Tibial nerve (tissue), 4 donors: ENCODE data around the gene RNF166.

Experiments
- CTCF ChIP-seq, 5 experiments: fragments of 200-600 bp in 3 of 5; fragments of 450-650 bp in 2 of 5; sonication (generic) in 3 of 5; IDR thresholded peaks; one replicate each; pipeline ENCODE4 v1.5.1; 2016 to 2019; ENCODE audit warnings: antibody characterized with exemption in 5 of 5, mild to moderate bottlenecking in 3 of 5, moderate library complexity in 2 of 5
- EP300 ChIP-seq, 2 donors: sonication (generic); formaldehyde crosslinking; IDR thresholded peaks; one replicate each; pipeline ENCODE4 v1.6.1; 2017; ENCODE audit warnings: antibody characterized with exemption in 2 of 2, mild to moderate bottlenecking in 1 of 2
- POLR2A ChIP-seq, 2 donors: fragments of 450-650 bp; IDR thresholded peaks; one replicate each; pipeline ENCODE4 v1.6.1; 2017; ENCODE audit warnings: antibody characterized with exemption in 2 of 2, mild to moderate bottlenecking in 2 of 2, moderate library complexity in 2 of 2

- TF ChIP-seq CTCF (IDR thresholded peaks at IDR 0.05) (no peak), POLR2A (IDR thresholded peaks at IDR 0.05) (no peak), EP300 (IDR thresholded peaks at IDR 0.05) (no peak)
These were observed 36.8 kb upstream of the RNF166 start for GRCh38 chr16:88742896-88743605.
